Stomach (tissue), 9 donors: ENCODE results near the gene NUTF2. TPM values are rescaled to one million over a fixed set of nuclear protein-coding genes. Genes with fewer than 3 reads are reported as not detected.
"Not testable (repeated sequence)": the region's sequence is repeated elsewhere in the genome, so short reads cannot be mapped to it uniquely, and the experiment has no call there.

Experiments used
- DNase-seq, 2 donors: peaks; one replicate each; pipeline versions ENCODE4 v3.0.0 to v3.0.0-alpha.2; 2013 to 2019
- H3K27ac ChIP-seq, 5 donors: fragments of 200-600 bp in 4 of 5; sonication (generic) in 4 of 5; one replicate each; pipeline ENCODE4 v1.5.1; 2013 to 2019; ENCODE audit warnings: mild to moderate bottlenecking in 1 of 5, moderate library complexity in 1 of 5
- H3K27me3 ChIP-seq, 3 donors: fragments of 200-600 bp; sonication (generic); one replicate each; pipeline ENCODE4 v1.5.1; 2017 to 2019; ENCODE audit warnings: mixed run types in 1 of 3
- H3K36me3 ChIP-seq, 4 donors: fragments of 200-600 bp; sonication (generic); 1 replicate in 3 of 4; 2 replicates in 1 of 4; pipeline ENCODE4 v1.5.1; 2016 to 2019
- H3K4me1 ChIP-seq, 4 donors: fragments of 200-600 bp; sonication (generic); one replicate each; pipeline ENCODE4 v1.5.1; 2016 to 2019
- H3K4me3 ChIP-seq, 4 donors: fragments of 200-600 bp; sonication (generic) in 3 of 4; one replicate each; pipeline ENCODE4 v1.5.1; 2016 to 2019; ENCODE audit warnings: mild to moderate bottlenecking in 1 of 4
- H3K9me3 ChIP-seq, 4 donors: fragments of 200-600 bp; sonication (generic); one replicate each; pipeline ENCODE4 v1.5.1; 2016 to 2019
- CTCF ChIP-seq, 7 experiments: fragments of 450-650 bp in 4 of 7; fragments of 200-600 bp in 3 of 7; sonication (generic) in 3 of 7; IDR thresholded peaks; one replicate each; pipeline ENCODE4 v1.5.1; 2016 to 2019; ENCODE audit warnings: antibody characterized with exemption in 7 of 7, control low read depth in 2 of 7, mild to moderate bottlenecking in 1 of 7
- EP300 ChIP-seq: sonication (generic); formaldehyde crosslinking; IDR thresholded peaks from one replicate; pipeline ENCODE4 v1.6.1; 2017; ENCODE audit warnings: antibody characterized with exemption
- POLR2A ChIP-seq, 4 donors: fragments of 450-650 bp; IDR thresholded peaks; one replicate each; pipeline ENCODE4 v1.6.1; 2016; ENCODE audit warnings: antibody characterized with exemption in 4 of 4, control low read depth in 2 of 4, mild to moderate bottlenecking in 1 of 4, moderate library complexity in 1 of 4
- POLR2AphosphoS5 ChIP-seq, 3 donors: sonication (generic); formaldehyde crosslinking; IDR thresholded peaks; one replicate each; pipeline ENCODE4 v1.6.1; 2016; ENCODE audit warnings: antibody characterized with exemption in 3 of 3
- WGBS, 5 donors: extraction: QIAGEN DNeasy Blood & Tissue Kit in 3 of 5; methylation state at CpG; one replicate each; pipeline versions ENCODE4 v1.1.5 to v1.1.7; 2013 to 2018; 5-methylcytosine and 5-hydroxymethylcytosine counted together
- intact Hi-C: fragments of 100-400 bp; cut with DNase I; formaldehyde crosslinking; loops from one replicate; pipeline ENCODE4 v1.15.1; 2023; ENCODE audit warnings: low total_unique reads
- polyA plus RNA-seq, 3 donors: library from polyadenylated mRNA; stranded (reverse); fragments of 200-250 nt; gene quantifications; one replicate each; pipeline ENCODE4 v1.2.3, GENCODE V29; 2013
- total RNA-seq, 5 donors: library from RNA; depleted of rRNA; stranded (reverse); fragments of >200 nt; gene quantifications; one replicate each; pipeline versions ENCODE4 v1.1.0 to v1.2.3, GENCODE V29; 2014 to 2016
- donor health status: healthy with polysubstance abuse.
- donor health status: Bipolar disorder and iron deficiency.
- donor health status: healthy.

NUTF2 gene
- total and polyA plus RNA-seq, 8 donors: 9.3 to 125 (median 60.5) TPM

DNA sequence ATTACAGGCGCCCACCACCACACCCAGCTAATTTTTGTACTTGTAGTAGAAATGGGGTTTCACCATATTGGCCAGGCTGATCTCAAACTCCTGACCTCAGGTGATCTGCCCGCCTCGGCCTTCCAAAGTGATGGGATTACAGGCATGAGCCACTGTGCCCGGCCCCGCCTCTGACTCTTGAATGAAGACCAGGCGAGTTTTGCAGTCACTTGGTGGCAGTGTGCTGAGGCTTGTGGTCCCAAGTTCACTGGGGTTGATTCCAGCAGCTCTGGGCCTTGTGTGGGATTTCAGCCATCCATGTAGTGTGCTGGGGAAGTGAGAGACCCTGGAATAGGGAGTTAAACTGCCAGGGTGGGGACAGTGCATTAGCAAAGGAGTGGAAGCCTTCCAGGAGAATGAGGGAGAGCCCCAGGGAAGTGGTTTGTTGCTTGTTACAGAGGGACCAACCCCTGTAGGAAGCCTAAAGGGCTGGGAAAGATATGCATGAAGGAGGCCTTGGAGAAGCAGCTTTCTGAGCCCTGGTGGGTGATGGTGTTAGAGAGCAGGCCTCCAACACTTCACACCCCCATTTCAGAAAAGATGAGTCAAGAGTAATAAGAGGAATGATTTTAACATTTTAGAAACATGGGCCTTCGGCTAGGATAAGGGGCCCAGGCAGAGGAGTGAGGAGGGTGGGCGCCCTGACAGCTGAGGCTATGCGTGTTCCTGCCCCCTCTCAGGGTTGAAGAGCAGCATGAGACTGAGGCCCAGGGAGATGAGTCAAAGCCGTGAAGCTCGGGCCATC, 60.9 kb downstream of the NUTF2 start:
- TF ChIP-seq POLR2AphosphoS5 (IDR thresholded peaks at IDR 0.05) (no peak), CTCF (IDR thresholded peaks at IDR 0.05) (no peak), POLR2A (IDR thresholded peaks at IDR 0.05) (no peak), EP300 (no peak)
- H3K27me3 ChIP-seq: no peaks in the 10 kb centered on the region
- no peak overlapping the region for H3K4me3 ChIP-seq
- no peaks in the 10 kb centered on the region for H3K9me3 ChIP-seq
- DNase-seq: no peak
- peaks cover 0 to under 1% (median 0%) of the 10 kb centered on the region in 4 donors for H3K4me1 ChIP-seq
- 88 to 93% (median 92%) methylated on average over 11 of the region's 11 CpGs for whole genome bisulfite sequencing, 5 donors
- intact Hi-C loops: no loop called here
- H3K36me3 ChIP-seq: peaks cover 20 to 70% (median 53%) of the 10 kb centered on the region in 4 donors
- no peak overlapping the region for H3K27ac ChIP-seq

GRCh38 chr16:67909056-67909742, 62.5 kb downstream of the NUTF2 start:
- no peak for DNase-seq
- Histone ChIP-seq H3K36me3 (peaks cover 20 to 61% (median 46%) of the 10 kb centered on the region in 4 donors), H3K4me1 (no peaks in the 10 kb centered on the region), H3K27ac (no peak overlapping the region), H3K27me3 (no peaks in the 10 kb centered on the region), H3K4me3 (no peak overlapping the region), H3K9me3 (no peaks in the 10 kb centered on the region)
- intact Hi-C loops: no loop called here
- no peak for TF ChIP-seq CTCF (IDR thresholded peaks at IDR 0.05)
- TF ChIP-seq POLR2AphosphoS5 (IDR thresholded peaks at IDR 0.05): no peak
- TF ChIP-seq POLR2A (IDR thresholded peaks at IDR 0.05): no peak
- no peak for TF ChIP-seq EP300
- 95 to 97% (median 96%) methylated on average over 26 to 36 of the region's 36 CpGs for WGBS, 5 donors

- H3K27ac ChIP-seq: no peak overlapping the region
- intact Hi-C loops: no loop called here
- no peak for TF ChIP-seq POLR2AphosphoS5 (IDR thresholded peaks at IDR 0.05)
Observed at GRCh38 chr16:67910158-67910557, 63.4 kb downstream of the NUTF2 start.

GRCh38 chr16:67914758-67915495, 68.2 kb downstream of the NUTF2 start:
- Histone ChIP-seq H3K9me3 (no peaks in the 10 kb centered on the region), H3K27ac (no peak overlapping the region), H3K27me3 (no peaks in the 10 kb centered on the region), H3K36me3 (peaks cover 12 to 78% (median 67%) of the 10 kb centered on the region in 4 donors), H3K4me3 (no peak overlapping the region), H3K4me1 (peaks cover 6 to 40% (median 22%) of the 10 kb centered on the region in 4 donors)
- DNase-seq: no peak
- TF ChIP-seq CTCF (IDR thresholded peaks at IDR 0.05): no peak
- TF ChIP-seq POLR2A (IDR thresholded peaks at IDR 0.05): no peak
- TF ChIP-seq EP300: no peak
- no peak for TF ChIP-seq POLR2AphosphoS5 (IDR thresholded peaks at IDR 0.05)
- intact Hi-C loops: no loop called here
- WGBS, 5 donors: 64 to 77% (median 69%) methylated on average over 6 to 7 of the region's 7 CpGs

More at GRCh38 chr16:67910158-67910557, 63.4 kb downstream of the NUTF2 start:
- Histone ChIP-seq H3K36me3 (peaks cover 20 to 58% (median 50%) of the 10 kb centered on the region in 4 donors), H3K4me1 (peaks cover 0 to 8% (median 1%) of the 10 kb centered on the region in 4 donors), H3K4me3 (no peak overlapping the region), H3K9me3 (no peaks in the 10 kb centered on the region), H3K27me3 (no peaks in the 10 kb centered on the region)
- WGBS, 5 donors: 65 to 75% (median 68%) methylated on average over 2 of the region's 2 CpGs
- peak in 1 of 2 donors; percentile 62 for DNase-seq

- H3K9me3 ChIP-seq, H3K27me3 ChIP-seq, DNase-seq, intact Hi-C loops, H3K27ac ChIP-seq, H3K4me3 ChIP-seq: not testable (repeated sequence)
- Histone ChIP-seq H3K36me3 (peaks cover 8 to 78% (median 65%) of the 10 kb centered on the region in 4 donors), H3K4me1 (peaks cover 6 to 40% (median 22%) of the 10 kb centered on the region in 4 donors)
- WGBS, 5 donors: 43 to 78% (median 67%) methylated on average over 1 to 2 of the region's 2 CpGs
Observed at GRCh38 chr16:67915496-67915769, 68.7 kb downstream of the NUTF2 start.
